Eye (tissue), 1 donor: ENCODE measurements around the gene FAM227B.
"Not testable (repeated sequence)": the region's sequence is repeated elsewhere in the genome, so short reads cannot be mapped to it uniquely, and the experiment has no call there.

Source experiments
- DNase-seq: peaks from one replicate; pipeline ENCODE4 v3.0.0-alpha.2; 2015

Gene FAM227B

GRCh38 chr15:49436751-49437150 is 183.9 kb downstream of the FAM227B start:
- DNase-seq, result no peak

GRCh38 chr15:49435174-49435573 is 185.4 kb downstream of the FAM227B start:
- DNase-seq, result no peak

GRCh38 chr15:49430046-49430445 is 190.6 kb downstream of the FAM227B start:
- DNase-seq, result no peak

- DNase-seq, result no peak
These were observed 192.1 kb downstream of the FAM227B start for GRCh38 chr15:49428409-49429095.

GRCh38 chr15:49427372-49427771 is 193.2 kb downstream of the FAM227B start:
- DNase-seq, result no peak

- DNase-seq, result no peak
These were observed 195.7 kb downstream of the FAM227B start for GRCh38 chr15:49424954-49425353.

- DNase-seq, result no peak
These were observed 196.6 kb downstream of the FAM227B start for GRCh38 chr15:49423901-49424550.

GRCh38 chr15:49423021-49423420 is 197.6 kb downstream of the FAM227B start, which contains the start of gene FGF7:
TSS of gene FGF7 (plus strand) at chr15:49423242. CDS start at chr15:49424298, 1,056 bp downstream.
- peak; percentile 63 for DNase-seq

GRCh38 chr15:49421991-49422390 is 198.6 kb downstream of the FAM227B start:
- peak; percentile 77 for DNase-seq

- no peak for DNase-seq
These were observed 201.8 kb downstream of the FAM227B start for GRCh38 chr15:49418811-49419210.

- DNase-seq, result no peak
These were observed 205.0 kb downstream of the FAM227B start for GRCh38 chr15:49415638-49416037.

- DNase-seq, result no peak
These were observed 205.5 kb downstream of the FAM227B start for GRCh38 chr15:49415149-49415548.

- DNase-seq, result no peak
These were observed 207.8 kb downstream of the FAM227B start for GRCh38 chr15:49412797-49413196.

GRCh38 chr15:49410641-49411040 is 210.0 kb downstream of the FAM227B start:
- no peak for DNase-seq

- no peak for DNase-seq
These were observed 214.1 kb downstream of the FAM227B start for GRCh38 chr15:49406352-49407118.

- DNase-seq, result not testable (repeated sequence)
These were observed 217.9 kb downstream of the FAM227B start for GRCh38 chr15:49402515-49403296.

- DNase-seq, result no peak
These were observed 233.1 kb downstream of the FAM227B start for GRCh38 chr15:49387471-49387870.

- no peak for DNase-seq
These were observed 237.4 kb downstream of the FAM227B start for GRCh38 chr15:49383266-49383665.

- DNase-seq, result no peak
These were observed 238.2 kb downstream of the FAM227B start for GRCh38 chr15:49382394-49382793.

- DNase-seq, result no peak
These were observed 239.7 kb downstream of the FAM227B start for GRCh38 chr15:49380912-49381311.

GRCh38 chr15:49379996-49380395 is 240.6 kb downstream of the FAM227B start:
- no peak for DNase-seq

- peak; percentile 20 for DNase-seq
These were observed 248.3 kb downstream of the FAM227B start for GRCh38 chr15:49372366-49372765.

- DNase-seq, result peak; percentile 38
These were observed 249.8 kb downstream of the FAM227B start for GRCh38 chr15:49370782-49371181.
